Measurements from ENCODE around the gene SORCS2.

The SORCS2 gene

GRCh38 chr4:7335344-7336066 lies 143.2 kb downstream of the SORCS2 start:
- peak in 32 of 51 donors; percentile 39 to 80 (median 59) for DNase-seq

GRCh38 chr4:7336067-7336569 lies 143.8 kb downstream of the SORCS2 start:
- DNase-seq, result no peak

DNA sequence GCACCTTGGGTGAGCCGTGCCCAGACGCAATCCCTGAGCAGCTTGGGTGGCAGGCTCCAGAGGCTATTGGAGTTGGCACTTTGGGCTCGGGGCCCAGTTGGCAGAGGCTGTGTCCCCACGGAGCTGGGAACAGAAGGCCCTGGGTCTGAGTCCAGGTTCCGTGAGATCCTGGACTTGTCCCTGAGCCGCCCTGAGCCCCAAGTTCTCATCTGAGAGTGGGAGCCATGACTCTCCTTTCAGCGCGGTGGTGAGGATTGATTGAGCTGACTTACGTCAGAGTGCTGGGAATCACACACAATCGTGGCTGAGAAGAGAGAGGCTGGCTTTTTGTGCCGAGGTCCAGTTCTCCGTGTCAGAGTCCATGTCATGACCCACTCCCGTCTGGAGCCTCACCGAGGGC lies 144.4 kb downstream of the SORCS2 start:
- peak in 25 of 51 donors; percentile 22 to 66 (median 43) for DNase-seq

DNA sequence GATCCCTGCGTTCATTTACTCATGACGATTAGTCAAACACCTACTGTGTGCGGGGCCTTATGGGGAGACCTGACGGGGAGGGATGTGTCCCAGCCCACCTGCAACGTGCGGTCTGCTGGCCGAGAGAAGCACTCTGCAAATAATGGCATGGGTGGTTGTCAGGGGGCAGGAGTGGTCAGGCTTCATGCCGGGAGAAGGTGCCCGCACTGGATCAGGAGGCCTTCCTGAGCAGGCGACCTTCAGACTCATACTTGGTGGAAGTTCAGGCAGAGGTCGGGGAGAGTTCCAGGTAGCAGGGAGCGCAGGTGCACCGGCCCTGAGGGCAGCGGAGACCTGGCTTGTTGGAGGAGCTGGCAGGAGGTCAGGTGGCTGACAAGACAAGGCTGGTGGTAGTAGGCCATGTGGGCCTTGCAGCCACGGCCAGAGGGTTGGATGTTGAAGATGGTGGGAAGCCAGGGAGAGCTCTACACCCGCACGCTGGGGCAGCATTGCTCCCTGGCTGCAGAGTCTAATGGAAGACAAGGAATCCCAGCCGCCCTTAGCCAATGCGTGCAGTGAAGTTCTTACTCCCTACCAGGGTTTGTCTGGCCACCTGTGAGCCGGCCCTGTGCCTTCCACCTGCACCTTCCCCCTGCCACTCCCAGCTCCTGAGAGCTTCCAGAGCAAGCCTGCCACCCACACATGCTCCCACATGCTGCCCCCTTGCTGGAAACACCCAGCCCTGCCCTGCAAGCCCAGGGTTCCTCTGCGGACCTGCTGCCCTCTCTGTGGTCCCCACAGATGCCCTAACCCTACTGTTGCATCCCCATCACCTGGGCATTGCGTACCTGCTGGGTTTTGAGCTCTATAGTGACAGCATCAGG lies 145.1 kb downstream of the SORCS2 start:
- DNase-seq, result no peak

DNA sequence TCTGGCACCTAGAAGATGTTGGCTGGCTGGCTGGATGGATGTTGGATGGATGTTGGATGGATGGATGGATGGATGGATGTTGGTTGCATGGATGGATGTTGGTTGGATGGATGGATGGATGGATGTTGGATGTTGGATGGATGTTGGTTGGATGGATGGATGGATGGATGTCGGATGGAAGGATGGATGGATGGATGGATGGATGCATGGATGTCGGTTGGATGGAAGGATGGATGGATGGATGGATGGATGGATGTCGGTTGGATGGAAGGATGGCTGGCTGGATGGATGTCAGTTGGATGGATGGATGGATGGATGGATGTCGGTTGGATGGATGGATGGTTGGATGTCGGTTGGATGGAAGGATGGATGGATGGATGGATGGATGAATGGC lies 145.7 kb downstream of the SORCS2 start:
- no peak for DNase-seq

DNA sequence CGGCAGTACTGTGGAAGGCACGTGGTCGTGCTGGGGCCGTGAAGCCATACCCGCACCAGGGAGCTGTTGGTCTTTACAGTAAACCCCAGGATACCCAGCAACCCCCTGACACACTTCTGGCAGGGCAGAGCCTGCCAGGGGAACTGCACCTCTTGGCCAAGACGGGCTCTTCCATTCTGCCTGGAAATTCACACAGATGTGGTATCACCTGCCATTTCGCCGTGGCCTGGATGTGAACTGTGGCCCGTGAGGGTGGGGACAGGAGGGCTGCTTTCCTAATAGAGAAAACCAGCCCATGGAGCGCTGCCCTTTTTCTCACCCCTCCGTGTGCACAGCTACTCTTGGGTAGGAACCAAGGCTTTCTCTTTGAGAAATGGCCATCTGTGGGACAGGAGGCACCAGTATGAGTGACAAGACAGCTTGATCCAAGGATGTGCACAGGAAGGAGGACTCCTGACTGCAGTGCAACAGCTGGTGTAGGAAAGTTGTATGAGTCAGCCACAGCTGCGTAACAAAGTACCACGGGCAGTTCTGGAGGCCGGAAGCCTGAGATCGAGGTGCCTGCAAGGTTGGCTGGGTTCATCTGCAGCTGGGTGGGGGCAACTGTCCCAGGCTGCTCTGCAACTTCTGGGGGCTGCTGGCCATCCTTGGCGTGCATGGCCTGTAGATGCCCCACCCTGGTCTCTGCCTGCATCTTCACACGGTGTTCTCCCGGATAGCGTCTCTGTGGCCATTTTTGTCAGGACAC lies 146.7 kb downstream of the SORCS2 start:
- DNase-seq, result no peak

GRCh38 chr4:7339751-7340552 lies 147.6 kb downstream of the SORCS2 start:
- DNase-seq, result no peak

DNA sequence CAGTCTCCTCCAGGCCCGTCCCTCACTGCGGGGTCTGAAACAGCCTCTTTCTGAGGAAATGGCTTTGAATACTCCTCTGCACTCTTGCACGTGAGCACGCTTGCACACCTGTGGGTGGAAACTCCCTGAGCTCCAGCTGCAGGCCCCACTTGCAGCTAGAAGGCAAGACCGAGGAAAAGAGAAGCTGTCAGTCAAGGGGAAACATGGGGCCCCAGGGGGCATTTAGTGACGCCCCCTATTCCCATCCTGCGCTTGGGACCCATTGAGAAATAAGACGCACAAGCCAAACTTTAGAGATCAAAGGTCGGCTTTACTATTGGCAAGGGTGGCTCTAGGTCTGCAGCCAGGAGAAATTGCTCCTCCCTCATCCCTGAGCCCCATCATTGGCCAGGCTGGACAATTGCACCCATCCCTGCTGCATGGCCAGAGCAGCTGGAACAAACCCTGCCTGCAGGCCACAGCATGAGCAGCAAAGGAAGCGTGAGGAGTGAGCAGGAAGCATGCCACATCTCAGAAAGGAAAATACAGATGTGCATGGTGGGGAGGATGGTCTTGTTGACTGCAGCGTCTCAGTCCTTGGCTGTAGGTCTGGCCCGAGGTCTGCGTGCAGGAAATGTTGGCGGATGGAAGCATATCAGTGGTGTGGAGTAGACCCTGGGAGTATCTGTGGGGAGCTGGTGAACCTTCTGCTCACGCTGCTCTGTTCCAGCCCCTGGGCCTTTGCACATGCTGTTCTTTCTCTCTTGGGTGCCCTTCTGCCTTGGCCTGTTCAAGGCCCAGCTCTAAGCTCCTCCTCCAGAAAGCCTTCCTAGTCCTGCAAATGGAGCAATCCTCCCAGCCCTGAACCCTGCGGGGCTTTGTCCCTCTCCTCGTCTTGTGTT lies 148.5 kb downstream of the SORCS2 start:
- DNase-seq, result no peak

DNA sequence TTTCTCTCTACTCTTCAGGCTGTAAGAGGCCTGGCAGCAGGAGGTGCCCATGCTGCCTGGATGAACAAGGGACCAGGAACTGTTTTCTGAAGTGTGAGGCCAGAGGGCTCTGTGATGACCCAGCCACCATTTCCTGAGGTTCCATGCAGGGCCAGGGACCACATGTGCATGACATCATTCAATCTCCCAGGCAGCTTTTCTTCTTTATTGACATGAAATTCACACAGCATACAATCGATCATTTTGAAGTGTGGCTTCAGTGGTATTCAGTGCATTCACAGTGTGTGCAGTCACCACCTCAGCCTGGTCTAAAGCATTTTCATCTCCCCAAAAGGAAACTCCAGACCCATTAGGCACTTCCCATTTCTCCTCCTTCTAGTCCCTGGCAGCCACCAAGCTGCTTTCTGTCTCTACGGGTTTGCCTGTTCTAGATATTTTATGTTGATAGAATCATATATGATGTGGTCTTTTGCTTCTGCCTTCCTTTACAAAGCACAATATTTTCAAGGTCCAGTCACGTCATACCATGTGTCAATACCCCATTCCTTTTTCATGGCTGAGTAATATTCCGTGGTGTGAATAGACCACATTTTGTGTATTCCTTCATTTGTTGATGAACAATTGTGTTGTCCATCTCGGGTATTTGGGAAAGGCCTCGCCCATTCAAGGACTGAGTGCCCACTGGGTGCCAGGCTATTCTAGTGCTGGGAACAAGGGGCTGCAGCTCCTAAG lies 149.3 kb downstream of the SORCS2 start:
- no peak for DNase-seq

DNA sequence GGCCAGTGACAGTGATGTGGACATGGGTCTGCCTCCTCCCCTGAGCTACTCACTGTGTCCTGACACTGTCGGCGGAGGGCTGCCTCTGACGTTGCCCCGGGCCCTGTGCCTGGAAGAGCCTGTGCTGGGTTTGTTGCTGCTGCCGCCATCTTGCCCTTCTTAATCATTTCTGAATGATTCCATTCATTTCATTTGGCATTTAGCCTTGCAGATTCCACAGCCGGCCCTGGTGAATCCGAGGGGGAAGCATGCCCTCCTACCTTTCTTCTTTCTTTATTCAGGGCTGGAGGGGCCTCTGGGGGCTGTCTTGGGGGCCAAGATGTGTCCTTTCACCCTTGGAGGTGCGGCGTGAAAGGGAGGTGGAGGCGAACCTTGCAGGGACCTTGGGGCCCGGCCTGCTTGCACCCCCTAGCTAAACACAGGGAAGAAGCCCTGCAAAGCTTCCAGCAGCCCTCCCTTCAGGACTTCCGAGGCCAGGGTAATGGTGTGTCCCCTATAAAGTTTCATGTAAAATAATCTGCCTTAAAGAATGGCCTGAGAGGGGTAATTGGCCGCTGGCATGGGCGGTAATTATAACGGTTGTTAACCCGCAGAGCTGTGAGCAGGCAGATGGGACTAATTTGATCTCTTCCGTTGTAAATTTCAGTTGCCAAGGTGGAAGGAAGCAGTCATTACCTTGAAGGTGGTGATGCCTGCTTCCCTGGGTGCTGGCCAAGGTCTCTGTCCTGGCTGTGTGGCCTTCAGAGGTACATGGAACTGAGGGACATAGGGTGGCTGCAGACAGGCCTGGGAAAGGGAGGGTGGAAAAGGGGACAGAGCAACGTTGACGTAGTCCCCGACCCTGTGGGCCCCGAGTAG lies 150.1 kb downstream of the SORCS2 start:
- DNase-seq, result peak in 32 of 51 donors; percentile 29 to 84 (median 60)

DNA sequence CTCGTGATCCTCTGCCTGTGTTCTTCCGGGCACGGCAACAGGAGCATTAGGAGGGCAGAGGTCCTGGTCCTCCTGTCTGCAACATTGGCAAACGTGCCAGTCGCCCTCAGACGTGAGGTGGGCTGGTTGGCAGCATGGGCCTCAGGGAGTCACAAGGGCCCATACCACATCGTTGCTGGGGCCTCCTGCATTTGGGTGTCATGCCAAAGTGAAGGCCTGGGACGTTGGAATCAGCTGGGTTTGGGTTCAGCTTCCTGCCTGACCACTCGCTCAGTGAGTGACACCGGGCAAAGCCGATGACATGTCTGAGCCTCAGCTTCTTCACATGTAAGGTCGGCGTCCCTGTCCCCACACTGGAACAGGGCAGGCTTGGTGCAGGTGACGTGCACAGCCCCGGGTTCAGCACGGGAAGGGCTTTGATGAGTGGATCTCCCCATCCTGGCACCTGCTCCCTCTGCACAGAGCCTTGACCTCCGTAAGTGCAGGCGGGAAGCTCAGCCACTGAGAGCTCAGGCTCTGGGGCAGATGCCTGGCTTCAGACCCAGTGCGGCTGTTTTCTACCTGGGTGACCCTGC lies 150.8 kb downstream of the SORCS2 start:
- DNase-seq, result peak in 1 of 51 donors; percentile 43

DNA sequence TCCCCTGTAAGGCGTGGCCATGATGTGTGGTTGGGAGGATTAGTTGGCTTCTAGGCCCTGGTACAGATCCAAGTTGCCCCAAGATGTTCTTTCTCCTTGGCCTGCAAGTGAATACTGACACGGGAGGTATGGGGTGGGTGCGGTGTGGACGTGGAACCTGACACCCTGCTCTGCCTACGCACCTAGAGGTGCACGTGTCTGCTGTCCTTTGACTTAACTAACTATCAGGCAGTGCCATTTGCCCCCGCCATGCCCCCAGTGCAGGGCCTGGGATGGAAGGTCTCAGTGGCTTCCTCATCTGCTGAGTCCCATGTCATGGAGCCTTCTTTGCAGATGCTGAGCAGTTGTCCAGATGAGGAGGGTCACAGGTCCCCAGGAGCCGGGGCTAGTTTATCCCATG lies 151.6 kb downstream of the SORCS2 start:
- DNase-seq, result no peak

DNA sequence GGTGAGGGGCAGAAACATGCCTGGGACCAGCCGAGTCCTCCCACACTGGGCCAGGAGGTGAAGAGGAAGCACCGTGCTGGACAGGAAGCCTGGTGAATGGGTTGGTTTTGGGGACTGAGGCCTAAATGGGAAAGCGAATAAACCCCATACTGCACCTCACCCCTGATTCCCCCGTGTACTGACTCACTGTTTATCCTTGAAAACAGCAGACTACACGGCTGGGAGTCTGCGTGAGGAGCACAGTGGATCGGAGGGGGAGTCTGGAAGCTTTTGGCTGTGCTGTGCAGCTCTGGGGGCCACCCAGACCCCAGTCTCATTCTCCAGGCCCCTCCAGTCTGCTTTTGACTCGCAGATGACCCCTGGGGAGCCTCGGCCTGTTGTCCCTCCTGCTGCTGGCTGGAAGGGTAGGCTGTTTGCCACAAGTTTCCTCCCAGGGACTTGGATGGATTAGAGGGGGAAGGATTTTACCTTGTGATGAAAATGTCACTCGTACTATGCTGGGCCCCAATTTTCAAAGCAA lies 152.4 kb downstream of the SORCS2 start:
- DNase-seq, result no peak

DNA sequence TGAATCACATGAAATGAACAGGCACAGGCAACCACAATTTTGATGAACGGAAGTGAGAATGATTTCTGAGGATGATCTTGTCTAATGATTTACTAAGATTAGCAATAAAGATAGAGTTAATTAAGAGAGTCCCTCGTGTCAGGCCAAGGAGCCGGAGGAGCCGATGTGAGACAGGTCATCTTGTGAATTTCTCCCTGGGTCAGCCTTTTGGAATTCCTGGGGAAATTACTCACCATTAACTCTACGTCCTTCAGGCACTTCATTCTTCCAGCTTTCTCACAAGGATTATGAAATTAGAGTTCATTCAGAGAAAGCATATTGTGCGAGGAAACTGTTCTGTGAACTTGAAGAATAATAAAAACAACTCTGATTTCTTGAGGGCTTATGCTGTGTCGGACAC lies 155.6 kb downstream of the SORCS2 start:
- DNase-seq, result no peak

DNA sequence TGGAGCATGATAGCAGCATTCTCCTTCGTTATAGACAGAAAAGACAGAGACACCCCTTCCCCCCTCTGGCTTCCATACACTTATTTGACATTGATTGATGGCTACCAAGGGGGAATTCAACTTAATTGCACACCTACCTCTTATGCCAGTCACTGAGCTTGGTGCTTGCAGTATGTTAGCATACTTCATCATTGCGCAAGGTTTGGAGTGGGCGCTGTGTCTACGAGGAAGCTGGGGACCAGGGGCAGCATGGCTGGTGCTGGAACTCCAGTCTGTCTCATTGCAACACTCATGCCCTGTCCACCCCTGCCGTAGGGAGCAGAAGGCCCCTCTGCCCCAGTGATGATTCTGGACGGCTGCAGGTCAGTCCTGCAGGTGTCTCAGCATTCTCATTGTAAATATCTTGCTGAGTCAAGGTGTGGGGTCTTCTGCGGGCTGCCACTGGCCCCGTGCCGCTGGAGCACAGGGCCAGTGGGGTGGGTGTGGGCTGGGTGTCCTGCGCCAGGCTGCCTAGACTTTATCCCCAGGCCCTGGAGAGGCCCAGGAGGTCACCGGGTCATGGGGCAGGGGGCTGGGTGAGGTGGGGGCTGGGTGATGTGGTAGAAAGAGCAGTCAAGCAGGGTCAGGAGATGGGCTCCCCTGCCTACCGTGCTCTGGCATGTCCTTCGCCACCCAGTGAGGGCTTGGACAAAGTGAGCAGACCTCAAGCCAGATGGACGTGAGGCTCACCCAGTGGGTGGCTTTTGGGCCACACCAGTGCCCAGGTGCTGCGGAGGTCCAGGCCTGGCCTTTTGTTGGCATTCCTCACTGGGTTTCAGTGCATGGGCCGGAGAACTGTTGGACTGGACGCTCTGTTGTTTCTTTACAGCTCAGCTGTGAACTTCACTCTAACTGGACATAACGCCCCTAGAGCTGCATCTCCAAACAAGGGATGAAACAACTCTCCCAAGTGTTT lies 156.9 kb downstream of the SORCS2 start:
- no peak for DNase-seq

GRCh38 chr4:7350396-7350795 lies 158.1 kb downstream of the SORCS2 start:
- DNase-seq, result no peak

All from hypothalamus (tissue), 51 donors.